Activated CD4-positive, alpha-beta T cell treated with anti-CD3 and anti-CD28 coated beads, Interleukin-2, amount 50 U/mL, for 4 hours (primary cell): ENCODE data around the gene ABCC6.
"Not testable (repeated sequence)": the region's sequence is repeated elsewhere in the genome, so short reads cannot be mapped to it uniquely, and the experiment has no call there.

ENCODE experiments used
- DNase-seq, 2 experiments: peaks; one replicate each; pipeline ENCODE4 v3.0.0-alpha.2; 2020

ABCC6 gene

GRCh38 chr16:16222850-16223661 lies at the start of gene ABCC6:
Gene ABCC6, minus strand, starts transcription at chr16:16223494. Its CDS starts 60 bp downstream, at chr16:16223434.
- DNase-seq = not testable (repeated sequence)

GRCh38 chr16:16272573-16273221 lies 49.4 kb upstream of the ABCC6 start:
- not testable (repeated sequence) for DNase-seq

GRCh38 chr16:16271658-16272057 lies 48.4 kb upstream of the ABCC6 start:
- not testable (repeated sequence) for DNase-seq

- DNase-seq = not testable (repeated sequence)
Measured at GRCh38 chr16:16268185-16268808, 45.0 kb upstream of the ABCC6 start.

- DNase-seq = not testable (repeated sequence)
Measured at GRCh38 chr16:16267708-16268107, 44.4 kb upstream of the ABCC6 start.

GRCh38 chr16:16265044-16265443 lies 41.8 kb upstream of the ABCC6 start:
- DNase-seq = not testable (repeated sequence)

GRCh38 chr16:16263947-16264346 lies 40.7 kb upstream of the ABCC6 start:
- not testable (repeated sequence) for DNase-seq

- not testable (repeated sequence) for DNase-seq
Measured at GRCh38 chr16:16262954-16263555, 39.8 kb upstream of the ABCC6 start.

- DNase-seq = not testable (repeated sequence)
Measured at GRCh38 chr16:16259971-16260370, 36.7 kb upstream of the ABCC6 start.

GRCh38 chr16:16258822-16259221 lies 35.5 kb upstream of the ABCC6 start:
- DNase-seq = not testable (repeated sequence)

- not testable (repeated sequence) for DNase-seq
Measured at GRCh38 chr16:16257301-16257923, 34.1 kb upstream of the ABCC6 start.

GRCh38 chr16:16252377-16252776 lies 29.1 kb upstream of the ABCC6 start:
- not testable (repeated sequence) for DNase-seq

GRCh38 chr16:16249621-16250330 lies 26.5 kb upstream of the ABCC6 start:
- DNase-seq = not testable (repeated sequence)

GRCh38 chr16:16247439-16247838 lies 24.1 kb upstream of the ABCC6 start:
- DNase-seq = not testable (repeated sequence)

GRCh38 chr16:16246578-16247262 lies 23.4 kb upstream of the ABCC6 start:
- DNase-seq = not testable (repeated sequence)

- DNase-seq = not testable (repeated sequence)
Measured at GRCh38 chr16:16243886-16244285, 20.6 kb upstream of the ABCC6 start.

GRCh38 chr16:16240667-16241066 lies 17.4 kb upstream of the ABCC6 start:
- not testable (repeated sequence) for DNase-seq

- DNase-seq = not testable (repeated sequence)
Measured at GRCh38 chr16:16237738-16238137, 14.4 kb upstream of the ABCC6 start.

GRCh38 chr16:16237071-16237470 lies 13.8 kb upstream of the ABCC6 start:
- not testable (repeated sequence) for DNase-seq

- DNase-seq = not testable (repeated sequence)
Measured at GRCh38 chr16:16232692-16233061, 9.4 kb upstream of the ABCC6 start.

- DNase-seq = not testable (repeated sequence)
Measured at GRCh38 chr16:16223662-16224241, 458 bp upstream of the ABCC6 start.
